H9 (cell line): Measurements from ENCODE around the gene RFX8. TPM values are rescaled to one million over a fixed set of nuclear protein-coding genes. Genes with fewer than 3 reads are reported as not detected.

ENCODE experiments used
- DNase-seq: peaks from one replicate; pipeline ENCODE4 v3.0.0-alpha.2; 2017
- H2AFZ ChIP-seq: one replicate; pipeline ENCODE4 v1.6.1; 2013; ENCODE audit warnings: mild to moderate bottlenecking, low read length, control low read depth, moderate library complexity
- H2AK5ac ChIP-seq: 2 replicates; pipeline ENCODE4 v1.6.1; 2013; ENCODE audit warnings: low read length, control low read depth, mixed read lengths; ENCODE audit not compliant: insufficient read length
- H2BK120ac ChIP-seq: one replicate; pipeline ENCODE4 v1.6.1; 2013; ENCODE audit warnings: low read depth, mild to moderate bottlenecking, low read length, control low read depth, inconsistent platforms; ENCODE audit not compliant: poor library complexity, severe bottlenecking
- H2BK12ac ChIP-seq: 2 replicates; pipeline ENCODE4 v1.6.1; 2013; ENCODE audit warnings: low read length, control low read depth, mixed read lengths, low read depth; ENCODE audit not compliant: insufficient read length
- H2BK15ac ChIP-seq: 2 replicates; pipeline ENCODE4 v1.6.1; 2013; ENCODE audit warnings: low read depth, low read length, control low read depth
- H2BK20ac ChIP-seq: one replicate; pipeline ENCODE4 v1.6.1; 2013; ENCODE audit warnings: low read depth, mild to moderate bottlenecking, low read length, control low read depth, inconsistent platforms; ENCODE audit not compliant: poor library complexity, severe bottlenecking
- H2BK5ac ChIP-seq: 2 replicates; pipeline ENCODE4 v1.6.1; 2013; ENCODE audit warnings: low read length, control low read depth, mixed read lengths; ENCODE audit not compliant: insufficient read length
- H3K14ac ChIP-seq: 2 replicates; pipeline ENCODE4 v1.6.1; 2013; ENCODE audit warnings: low read length, control low read depth; ENCODE audit not compliant: insufficient read depth
- H3K18ac ChIP-seq: 2 replicates; pipeline ENCODE4 v1.6.1; 2013; ENCODE audit warnings: low read depth, mild to moderate bottlenecking, mixed read lengths, low read length, control low read depth; ENCODE audit not compliant: insufficient read length
- H3K23ac ChIP-seq: 2 replicates; pipeline ENCODE4 v1.6.1; 2013; ENCODE audit warnings: low read length, control low read depth, mixed read lengths, low read depth; ENCODE audit not compliant: insufficient read length
- H3K23me2 ChIP-seq: 2 replicates; pipeline ENCODE4 v1.6.1; 2013; ENCODE audit warnings: low read depth, mild to moderate bottlenecking, mixed read lengths, low read length, control low read depth; ENCODE audit not compliant: insufficient read length, poor library complexity, severe bottlenecking
- H3K27ac ChIP-seq: 2 replicates; pipeline ENCODE4 v1.5.1; 2013; ENCODE audit warnings: low read length, control low read depth, mixed read lengths, low read depth; ENCODE audit not compliant: insufficient read length
- H3K27me3 ChIP-seq: 2 replicates; pipeline ENCODE4 v1.6.1; 2013; ENCODE audit warnings: low read length, control low read depth, inconsistent platforms; ENCODE audit not compliant: insufficient read depth
- H3K4ac ChIP-seq: 2 replicates; pipeline ENCODE4 v1.6.1; 2013; ENCODE audit warnings: low read depth, mild to moderate bottlenecking, control low read depth, inconsistent platforms, low read length, moderate library complexity
- H3K4me1 ChIP-seq: 2 replicates; pipeline ENCODE4 v1.6.1; 2013; ENCODE audit warnings: low read length, control low read depth, inconsistent platforms; ENCODE audit not compliant: insufficient read depth
- H3K4me2 ChIP-seq: 2 replicates; pipeline ENCODE4 v1.6.1; 2013; ENCODE audit warnings: low read length, control low read depth, mixed read lengths; ENCODE audit not compliant: insufficient read length, insufficient read depth
- H3K56ac ChIP-seq: 2 replicates; pipeline ENCODE4 v1.6.1; 2013; ENCODE audit warnings: low read depth, mild to moderate bottlenecking, mixed read lengths, low read length, control low read depth; ENCODE audit not compliant: insufficient read length
- H3K79me1 ChIP-seq: 2 replicates; pipeline ENCODE4 v1.6.1; 2013; ENCODE audit warnings: low read depth, mild to moderate bottlenecking, moderate library complexity, low read length, control low read depth, inconsistent platforms; ENCODE audit not compliant: insufficient read depth, poor library complexity, severe bottlenecking
- H3K79me2 ChIP-seq: 2 replicates; pipeline ENCODE4 v1.6.1; 2013; ENCODE audit warnings: low read length, control low read depth, inconsistent platforms; ENCODE audit not compliant: insufficient read depth
- H3K9ac ChIP-seq: 2 replicates; pipeline ENCODE4 v1.6.1; 2013; ENCODE audit warnings: low read length, control low read depth, mixed read lengths; ENCODE audit not compliant: insufficient read length; ENCODE audit errors: extremely low read depth
- H3K9me3 ChIP-seq: one replicate; pipeline ENCODE4 v1.6.1; 2013; ENCODE audit warnings: low read depth, low read length, inconsistent platforms; ENCODE audit not compliant: control insufficient read depth
- H3T11ph ChIP-seq: one replicate; pipeline ENCODE4 v1.6.1; 2013; ENCODE audit warnings: mild to moderate bottlenecking, low read length, control low read depth, inconsistent platforms
- H4K20me1 ChIP-seq: one replicate; pipeline ENCODE4 v1.6.1; 2013; ENCODE audit not compliant: control insufficient read depth, insufficient read length, insufficient read depth
- H4K5ac ChIP-seq: 2 replicates; pipeline ENCODE4 v1.6.1; 2013; ENCODE audit warnings: low read depth, mild to moderate bottlenecking, mixed read lengths, low read length, control low read depth; ENCODE audit not compliant: insufficient read length
- H4K8ac ChIP-seq: replicated peaks from 2 replicates; pipeline ENCODE4 v1.6.1; 2013; ENCODE audit warnings: low read length, control low read depth, mixed read lengths, low read depth; ENCODE audit not compliant: insufficient read length
- H4K91ac ChIP-seq: 2 replicates; pipeline ENCODE4 v1.6.1; 2013; ENCODE audit warnings: low read depth, mild to moderate bottlenecking, moderate library complexity, mixed read lengths, low read length, control low read depth; ENCODE audit not compliant: insufficient read length
- H3K27ac Mint-ChIP-seq, 3 experiments: 2 replicates in 2 of 3; 3 replicates in 1 of 3; pipeline ENCODE4 v1.8.0; 2020 to 2021; ENCODE audit warnings: mixed read lengths in 3 of 3, mild to moderate bottlenecking in 1 of 3, moderate library complexity in 1 of 3
- H3K27me3 Mint-ChIP-seq: 2 replicates; pipeline ENCODE4 v1.8.0; 2021; ENCODE audit warnings: low read depth, mild to moderate bottlenecking, moderate library complexity, mixed read lengths
- H3K36me3 Mint-ChIP-seq, 3 experiments: 2 replicates in 2 of 3; 3 replicates in 1 of 3; pipeline ENCODE4 v1.8.0; 2020 to 2021; ENCODE audit warnings: low read depth in 3 of 3, mixed read lengths in 3 of 3; ENCODE audit not compliant: insufficient read depth in 1 of 3
- H3K4me1 Mint-ChIP-seq, 2 experiments: 2 replicates each; pipeline ENCODE4 v1.8.0; 2020; ENCODE audit warnings: mixed read lengths in 2 of 2
- H3K4me3 Mint-ChIP-seq, 2 experiments: 2 replicates in 1 of 2; 3 replicates in 1 of 2; pipeline ENCODE4 v1.8.0; 2020 to 2021; ENCODE audit warnings: mild to moderate bottlenecking in 2 of 2, mixed read lengths in 2 of 2, moderate library complexity in 1 of 2
- H3K9me3 Mint-ChIP-seq, 2 experiments: 2 replicates in 1 of 2; 3 replicates in 1 of 2; pipeline ENCODE4 v1.8.0; 2020; ENCODE audit warnings: mild to moderate bottlenecking in 2 of 2, mixed read lengths in 2 of 2, moderate library complexity in 1 of 2
- WGBS: extraction: QIAGEN DNeasy Blood & Tissue Kit; methylation state at CpG from one replicate; pipeline ENCODE4 v1.1.7; 2013; ENCODE audit warnings: missing lambda C conversion rate, low lambda C conversion rate, mixed read lengths; ENCODE audit not compliant: insufficient read length; ENCODE audit errors: extremely low coverage; 5-methylcytosine and 5-hydroxymethylcytosine counted together
- total RNA-seq: library from RNA; stranded (reverse); gene quantifications from 2 replicates; pipeline ENCODE4 v1.2.1, GENCODE V29; 2021
- TF ChIP-seq, protein P1 (sequence below): fragments of 200-600 bp; sonication (generic); conservative IDR thresholded peaks from 3 replicates; pipeline ENCODE4 v1.8.0; 2021; ENCODE audit warnings: antibody characterized with exemption, mild to moderate bottlenecking

The RFX8 gene
- total RNA-seq, 1 experiment from 2014 or later: 0.22 TPM

DNA sequence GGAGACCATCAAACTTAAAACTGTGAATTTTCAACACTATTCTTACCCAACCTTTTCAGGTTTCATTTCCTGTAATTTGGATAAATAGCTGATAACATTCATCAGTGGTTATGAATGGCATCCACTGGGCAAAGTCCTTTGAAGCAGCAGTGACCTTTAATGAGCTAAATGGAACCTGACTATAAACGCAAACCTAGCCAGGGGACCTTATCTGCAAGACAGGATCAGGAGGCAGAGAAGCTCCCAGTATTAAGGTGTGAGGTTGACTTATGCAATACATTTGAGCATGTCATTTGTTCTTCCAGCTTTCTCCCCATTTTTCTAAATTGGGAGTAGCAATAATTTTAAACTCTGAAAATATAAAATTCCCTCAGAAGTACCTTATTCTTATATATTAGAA, 126.0 kb downstream of the RFX8 start:
- no CpG with 5 or more reads among the region's 1 CpG for WGBS
- Histone ChIP-seq H3K9ac (no peak overlapping the region), H2BK15ac (no peak overlapping the region), H2BK20ac (no peak overlapping the region), H2BK5ac (no peak overlapping the region), H3K23me2 (no peaks in the 10 kb centered on the region), H3K27ac (no peak overlapping the region), H3K4me2 (no peak overlapping the region), H3K9me3 (no peaks in the 10 kb centered on the region), H3T11ph (no peak overlapping the region), H4K91ac (no peak overlapping the region), H3K14ac (no peak overlapping the region), H3K4ac (no peak overlapping the region), H4K8ac (no peak overlapping the region), H3K79me1 (no peaks in the 10 kb centered on the region), H3K56ac (no peak overlapping the region), H4K5ac (no peak overlapping the region), H2BK12ac (no peak overlapping the region), H2AK5ac (no peak overlapping the region), H3K4me1 (no peaks in the 10 kb centered on the region), H3K79me2 (no peaks in the 10 kb centered on the region), H3K27me3 (no peaks in the 10 kb centered on the region), H3K23ac (no peak overlapping the region), H4K20me1 (no peaks in the 10 kb centered on the region), H2BK120ac (no peak overlapping the region), H3K18ac (no peak overlapping the region), H2AFZ (no peak overlapping the region)
- Mint-ChIP-seq H3K9me3 (no peaks in the 10 kb centered on the region), H3K27me3 (no peaks in the 10 kb centered on the region), H3K4me1 (peaks cover 6 to 8% of the 10 kb centered on the region in 2 experiments), H3K4me3 (no peak overlapping the region), H3K27ac (no peak overlapping the region), H3K36me3 (no peaks in the 10 kb centered on the region)
- no peak for DNase-seq
- TF ChIP-seq, protein P1, sequence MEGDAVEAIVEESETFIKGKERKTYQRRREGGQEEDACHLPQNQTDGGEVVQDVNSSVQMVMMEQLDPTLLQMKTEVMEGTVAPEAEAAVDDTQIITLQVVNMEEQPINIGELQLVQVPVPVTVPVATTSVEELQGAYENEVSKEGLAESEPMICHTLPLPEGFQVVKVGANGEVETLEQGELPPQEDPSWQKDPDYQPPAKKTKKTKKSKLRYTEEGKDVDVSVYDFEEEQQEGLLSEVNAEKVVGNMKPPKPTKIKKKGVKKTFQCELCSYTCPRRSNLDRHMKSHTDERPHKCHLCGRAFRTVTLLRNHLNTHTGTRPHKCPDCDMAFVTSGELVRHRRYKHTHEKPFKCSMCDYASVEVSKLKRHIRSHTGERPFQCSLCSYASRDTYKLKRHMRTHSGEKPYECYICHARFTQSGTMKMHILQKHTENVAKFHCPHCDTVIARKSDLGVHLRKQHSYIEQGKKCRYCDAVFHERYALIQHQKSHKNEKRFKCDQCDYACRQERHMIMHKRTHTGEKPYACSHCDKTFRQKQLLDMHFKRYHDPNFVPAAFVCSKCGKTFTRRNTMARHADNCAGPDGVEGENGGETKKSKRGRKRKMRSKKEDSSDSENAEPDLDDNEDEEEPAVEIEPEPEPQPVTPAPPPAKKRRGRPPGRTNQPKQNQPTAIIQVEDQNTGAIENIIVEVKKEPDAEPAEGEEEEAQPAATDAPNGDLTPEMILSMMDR: no peak

Other genes with a start within 250 kb of the RFX8 start
- 46.8 and 50.6 TPM in 2 replicates for gene CNOT11, start 222.2 kb downstream of the RFX8 start, total RNA-seq
- 17.4 and 18.0 TPM in 2 replicates for gene RNF149, start 166.4 kb downstream of the RFX8 start, total RNA-seq
- 0.77 and 1.2 TPM in 2 replicates for gene CREG2, start 87.6 kb downstream of the RFX8 start, total RNA-seq
- 125 and 132 TPM in 2 replicates for gene MAP4K4, start 222.6 kb upstream of the RFX8 start, total RNA-seq